Measurements from ENCODE around the gene TMEM44. TPM values are rescaled to one million over a fixed set of nuclear protein-coding genes. Genes with fewer than 3 reads are reported as not detected.

TMEM44 gene
- 8.0 to 13.4 TPM (median 11.4 TPM) in 5 replicates for total RNA-seq (2022; extraction: Qiagen RNA extraction; ENCODE audit: low read depth)

DNA sequence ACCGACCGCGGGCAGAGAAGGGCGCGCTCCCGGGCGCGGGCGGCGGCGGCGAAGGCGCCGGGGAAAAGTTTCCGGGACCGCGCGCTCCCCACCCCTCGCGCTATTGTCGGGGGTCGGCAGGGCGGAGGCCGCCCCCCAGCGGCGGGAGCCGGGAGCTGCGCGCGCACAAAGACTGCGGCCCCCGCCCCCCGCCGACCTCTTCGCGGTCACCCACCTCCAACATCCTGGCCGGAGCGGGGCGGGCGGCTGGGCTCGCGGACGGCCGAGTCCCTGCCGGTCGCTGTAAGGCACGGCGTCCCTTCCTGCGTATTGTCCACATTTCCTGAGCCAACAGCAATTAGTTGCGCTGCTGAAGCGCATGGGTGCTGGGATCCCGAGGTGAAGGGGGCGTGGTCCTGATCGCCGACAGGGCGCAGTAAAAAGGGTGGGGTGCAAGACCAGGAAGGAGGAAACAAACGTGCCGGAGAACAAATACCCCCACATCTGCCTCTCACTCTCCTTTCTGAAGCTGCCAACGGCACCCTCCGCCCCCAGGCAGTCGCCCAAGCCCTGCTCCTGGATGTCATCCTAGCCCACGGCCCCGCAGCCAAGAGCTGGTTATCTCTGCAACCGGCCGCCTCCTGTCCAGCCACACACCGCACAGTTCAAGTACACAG, at the start of gene TMEM44:
Gene TMEM44 (minus strand): TSS at position 71 of the 656 bp plus-strand sequence. CDS start 204 bp downstream, outside the sequence.

DNA sequence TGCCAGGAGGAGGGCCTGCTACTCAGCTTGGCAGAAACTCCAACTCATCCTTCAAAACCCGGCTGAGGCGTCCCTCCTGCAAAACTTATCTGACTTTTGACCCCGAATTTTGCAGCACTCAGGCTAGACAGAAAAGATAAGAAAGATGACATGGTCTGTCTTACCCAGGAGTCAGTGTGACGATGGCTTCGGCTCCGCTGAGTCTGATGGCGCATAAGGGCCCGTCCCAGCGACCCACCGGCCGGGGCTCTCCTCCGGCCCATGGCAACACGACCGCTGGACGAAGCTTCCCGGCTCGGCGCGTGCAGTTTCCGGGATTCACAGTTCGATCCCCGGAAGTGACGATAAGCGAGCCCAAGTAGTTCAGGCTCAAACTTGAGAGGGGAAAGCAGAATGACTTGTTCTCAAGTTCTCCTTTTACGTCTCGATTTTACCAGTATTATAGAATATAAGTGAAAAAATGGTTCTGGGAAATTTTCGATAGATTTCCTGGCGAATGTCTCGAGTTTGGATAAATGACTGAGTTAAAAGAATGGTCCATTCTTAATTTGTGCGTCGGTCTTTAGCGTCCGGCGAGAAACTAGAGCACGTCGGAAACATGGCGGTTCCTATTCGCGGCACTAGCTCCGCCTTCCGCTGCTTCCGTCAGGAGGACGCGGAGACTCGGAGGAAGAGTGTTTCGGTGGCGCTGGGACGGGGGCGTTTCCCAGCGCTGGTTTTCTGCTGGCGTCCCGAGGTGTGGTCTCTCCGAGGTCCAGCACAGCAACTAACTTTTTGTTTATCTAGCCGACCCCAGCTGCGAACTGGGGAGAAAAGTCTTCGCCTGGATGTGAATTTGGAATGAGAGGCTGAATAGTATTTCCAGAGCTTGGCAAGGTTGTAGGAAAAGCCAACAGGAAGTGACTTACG, 38.9 kb upstream of the TMEM44 start, which contains the start of gene LSG1:
Gene LSG1 (minus strand): TSS at position 292 of the 909 bp plus-strand sequence. CDS start 29 bp downstream, at position 263.

Other genes with a start within 250 kb of the TMEM44 start
- gene GP5, start 234.2 kb downstream of the TMEM44 start, total RNA-seq (2022; extraction: Qiagen RNA extraction; ENCODE audit: low read depth), result 0.01 TPM in 1 of 5 replicates, not detected in the others
- gene ATP13A3, start 146.4 kb downstream of the TMEM44 start, total RNA-seq (2022; extraction: Qiagen RNA extraction; ENCODE audit: low read depth), result 25.5 to 49.7 TPM (median 37.6 TPM) in 5 replicates
- 33.4 to 35.7 TPM (median 33.9 TPM) in 5 replicates for gene LSG1, start 38.8 kb upstream of the TMEM44 start, total RNA-seq (2022; extraction: Qiagen RNA extraction; ENCODE audit: low read depth)
- 1.7 to 4.5 TPM (median 3.9 TPM) in 5 replicates for gene FAM43A, start 52.5 kb upstream of the TMEM44 start, total RNA-seq (2022; extraction: Qiagen RNA extraction; ENCODE audit: low read depth)

Measured in A549 treated with CpdA at 1 μM for 4 hours (cell line).